HG03469 (cell line): ENCODE data around the gene HRH4.
A peak's percentile ranks its signal among the peaks of the same experiment; 100 is the strongest.

Experiments used
- ATAC-seq: cut with Tn5 transposase; IDR thresholded peaks from one replicate; pipeline ENCODE4 v1.9.1; 2021; ENCODE audit warnings: mild to moderate bottlenecking, moderate library complexity, moderate number of reproducible peaks; ENCODE audit not compliant: unreplicated experiment

The HRH4 gene

GRCh38 chr18:24462838-24463775 is 2.7 kb downstream of the HRH4 start:
- ATAC-seq, result no peak

- no peak for ATAC-seq
These were observed 5.0 kb downstream of the HRH4 start for GRCh38 chr18:24465486-24465885.

DNA sequence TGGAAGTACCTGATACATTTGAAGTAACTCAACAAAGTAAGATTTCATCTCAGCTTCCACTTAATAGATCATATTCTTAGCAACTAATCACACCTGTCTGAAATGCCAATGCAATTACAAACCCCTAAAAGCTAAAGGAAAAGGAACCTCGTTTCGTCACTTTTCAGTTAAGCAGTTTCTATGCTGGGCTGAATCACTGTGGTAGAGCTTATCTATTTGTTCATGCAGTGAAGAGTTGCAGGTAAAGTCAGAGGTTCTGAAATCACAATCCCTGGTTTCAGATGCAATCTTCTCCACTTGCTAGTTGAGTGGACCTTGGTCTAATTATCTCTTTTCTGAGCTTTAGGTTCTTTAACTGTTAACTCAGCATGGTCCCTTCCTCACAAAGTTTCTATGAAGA is 6.3 kb downstream of the HRH4 start:
- no peak for ATAC-seq

GRCh38 chr18:24470022-24470618 is 9.7 kb downstream of the HRH4 start:
- ATAC-seq, result no peak

DNA sequence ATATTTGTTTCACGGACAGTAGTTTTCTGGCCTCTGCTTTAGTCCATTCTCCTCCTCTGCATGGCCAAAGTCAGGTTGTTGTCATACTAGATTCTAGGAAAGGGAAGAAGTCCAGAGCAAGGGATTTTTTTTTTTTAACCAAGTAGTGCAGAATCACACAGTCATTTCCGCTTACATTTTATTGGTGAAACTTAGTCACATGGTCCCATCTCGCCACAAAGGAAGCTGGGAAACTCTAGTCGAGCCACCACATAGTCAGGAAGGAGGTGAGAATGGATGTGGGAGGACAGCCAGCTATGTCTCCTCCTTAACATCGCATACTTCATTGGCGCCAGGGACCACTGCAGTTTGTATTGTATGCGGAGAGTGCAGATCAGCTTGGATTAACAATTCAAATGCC is 10.4 kb downstream of the HRH4 start:
- no peak for ATAC-seq

DNA sequence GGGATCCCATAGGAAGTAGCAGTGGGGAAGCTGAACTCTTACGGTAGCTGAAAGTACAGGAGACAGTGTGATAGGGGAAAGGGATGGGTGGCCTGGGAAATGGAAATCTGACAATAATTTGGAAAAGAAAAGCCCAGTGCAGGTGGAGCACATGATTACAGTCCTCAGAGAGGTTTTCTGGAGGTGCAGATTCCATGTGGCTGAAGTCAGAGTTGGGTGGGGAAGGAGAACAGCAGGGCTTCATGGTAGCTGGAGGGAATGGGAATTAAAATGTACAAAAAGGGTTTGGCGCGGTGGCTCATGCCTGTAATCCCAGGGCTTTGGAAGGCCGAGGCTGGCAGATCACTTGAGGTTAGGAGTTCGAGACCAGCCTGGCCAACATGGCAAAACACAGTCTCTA is 12.2 kb downstream of the HRH4 start:
- no peak for ATAC-seq

GRCh38 chr18:24474406-24474805 is 14.0 kb downstream of the HRH4 start:
- no peak for ATAC-seq

- no peak for ATAC-seq
These were observed 15.6 kb downstream of the HRH4 start for GRCh38 chr18:24475926-24476589.

DNA sequence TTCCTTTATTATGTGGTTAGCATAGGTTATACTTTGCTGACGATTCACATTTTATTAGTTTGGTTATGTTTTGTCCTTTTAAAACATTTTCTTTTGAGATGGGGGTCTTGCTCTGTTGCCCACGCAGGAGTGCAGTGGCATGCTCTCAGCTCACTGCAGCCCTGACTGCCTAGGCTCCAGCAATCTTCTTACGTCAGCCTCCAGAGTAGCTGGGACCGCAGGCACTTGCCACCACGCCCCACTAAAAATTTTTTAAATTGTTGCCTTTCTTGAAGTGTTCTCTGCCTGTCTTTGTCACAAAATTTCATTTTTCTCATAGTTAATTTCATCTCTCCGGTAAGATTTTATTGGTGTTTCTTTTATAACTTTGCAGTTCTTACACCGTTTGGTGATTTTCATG is 18.9 kb downstream of the HRH4 start:
- no peak for ATAC-seq

GRCh38 chr18:24482821-24483220 is 22.4 kb downstream of the HRH4 start:
- ATAC-seq, result no peak

DNA sequence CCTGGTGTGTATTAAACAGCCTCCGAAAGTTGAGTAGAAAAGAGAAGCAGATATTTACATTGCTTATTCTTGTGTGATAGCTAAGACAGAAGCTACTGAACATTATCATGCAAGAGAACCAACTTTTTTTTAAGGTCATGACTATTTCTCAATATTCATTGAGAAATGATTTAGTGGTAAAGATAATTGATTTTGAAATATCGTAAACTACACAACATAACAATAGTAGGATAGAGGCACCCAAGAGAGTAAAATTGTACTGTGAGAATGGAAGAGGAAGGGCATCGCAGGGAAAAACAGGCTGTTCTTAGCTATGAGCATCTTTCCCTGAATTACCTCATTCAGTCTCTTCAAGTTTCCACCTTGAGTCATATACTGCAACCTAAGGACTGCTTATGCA is 25.2 kb downstream of the HRH4 start:
- no peak for ATAC-seq

GRCh38 chr18:24486684-24487083 is 26.2 kb downstream of the HRH4 start:
- no peak for ATAC-seq

- ATAC-seq, result no peak
These were observed 28.5 kb downstream of the HRH4 start for GRCh38 chr18:24488824-24489493.

DNA sequence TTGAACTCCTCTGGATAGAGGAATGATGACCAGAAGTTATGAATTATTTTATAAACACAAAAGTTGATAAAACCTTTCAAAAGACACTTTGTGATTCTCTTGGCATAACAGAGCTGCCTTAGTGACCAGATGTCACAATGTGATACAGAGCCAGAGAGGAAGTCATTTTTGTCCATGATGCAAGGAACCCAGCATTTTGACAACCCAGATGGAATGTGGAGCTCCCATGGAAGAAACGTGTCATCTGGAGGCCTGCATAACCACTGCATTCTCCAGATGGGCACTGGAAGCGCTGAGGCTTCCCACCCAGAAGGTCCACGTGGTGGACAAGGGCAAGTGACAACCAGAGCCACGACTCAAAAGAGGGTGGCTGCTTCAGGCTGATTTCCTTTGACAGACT is 30.1 kb downstream of the HRH4 start:
- ATAC-seq, result no peak

DNA sequence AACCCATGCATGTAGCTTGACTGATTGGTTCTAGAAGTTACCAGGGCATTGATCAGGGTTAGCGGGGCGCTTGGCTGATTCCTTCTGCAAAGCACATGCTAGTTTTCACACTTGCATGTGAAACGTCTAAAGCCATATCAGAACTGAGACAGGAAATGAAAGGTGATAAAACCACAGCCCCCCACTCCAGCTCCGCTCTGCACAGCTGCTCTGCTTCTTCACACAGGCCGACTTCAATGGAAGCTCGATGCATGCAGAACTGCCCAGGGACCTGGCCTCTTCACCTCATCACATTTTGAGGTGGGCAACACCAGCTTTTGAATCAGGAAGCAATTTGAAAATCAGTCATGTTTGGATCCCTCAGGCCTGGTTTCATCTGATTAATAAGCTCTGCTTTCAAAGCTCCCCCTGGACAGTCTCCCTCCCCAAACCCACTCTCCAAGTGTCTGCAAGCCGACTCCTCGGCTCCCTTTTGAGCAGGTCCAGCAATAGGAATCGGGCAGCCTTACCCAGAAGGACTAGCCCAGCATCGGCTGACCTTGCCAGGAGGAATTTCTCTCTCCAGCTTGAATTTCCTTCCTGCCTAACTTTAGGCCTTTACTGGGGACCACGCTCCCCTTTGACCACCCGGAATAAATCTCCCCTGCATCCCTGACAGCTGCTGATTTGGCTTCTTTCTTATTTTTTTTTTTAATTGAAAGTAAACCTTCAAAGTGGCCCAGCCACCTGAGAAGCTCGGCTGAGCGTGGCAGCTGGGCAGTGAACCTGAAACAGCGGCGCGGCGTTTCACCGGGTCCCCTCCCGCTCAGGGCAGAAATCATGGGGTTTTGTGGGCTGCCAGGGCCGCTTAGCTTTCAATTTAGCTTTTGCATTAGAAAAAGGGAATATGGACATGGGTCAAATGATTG is 31.7 kb downstream of the HRH4 start:
- ATAC-seq, result peak; percentile 74

GRCh38 chr18:24494586-24494985 is 34.1 kb downstream of the HRH4 start:
- no peak for ATAC-seq

- no peak for ATAC-seq
These were observed 36.8 kb downstream of the HRH4 start for GRCh38 chr18:24497031-24497754.

DNA sequence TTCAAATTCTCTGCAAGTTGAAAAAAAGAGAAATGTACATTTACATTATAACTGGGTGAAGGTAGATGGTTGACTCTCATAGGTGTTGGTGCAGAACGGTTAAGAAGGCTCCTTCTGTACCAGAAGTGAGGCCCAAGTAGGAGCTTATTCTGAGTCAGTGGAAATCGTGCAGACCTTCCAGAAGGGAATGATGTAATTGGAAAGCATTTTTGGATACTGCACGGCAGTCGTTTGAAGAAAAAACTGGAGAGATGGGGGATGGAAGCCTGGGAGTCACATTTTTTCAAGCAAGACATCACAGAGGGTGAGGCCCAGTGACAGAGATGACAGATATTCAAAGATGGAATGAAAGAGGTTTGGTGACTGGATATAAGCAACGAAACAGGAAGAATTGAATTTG is 39.4 kb downstream of the HRH4 start:
- no peak for ATAC-seq

DNA sequence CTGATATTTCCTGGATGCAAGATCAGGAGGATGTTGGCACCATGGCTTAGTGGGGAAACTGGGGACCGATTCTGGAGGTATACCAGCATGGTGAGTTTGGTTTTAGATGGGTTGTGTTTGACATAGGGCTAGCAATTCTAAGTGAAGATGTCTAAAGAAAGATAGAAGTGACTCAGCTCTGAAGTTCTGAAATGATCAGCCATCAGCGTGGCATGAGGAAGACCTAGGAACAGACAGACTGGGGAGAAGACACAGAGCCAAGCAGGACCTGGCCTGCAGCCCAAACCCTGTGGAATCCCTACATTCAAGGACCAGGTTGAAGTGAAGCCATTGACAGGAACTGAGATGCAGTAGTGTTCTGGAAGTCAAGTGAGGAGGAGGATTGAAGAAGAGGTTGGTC is 39.8 kb downstream of the HRH4 start:
- ATAC-seq, result no peak

GRCh38 chr18:24500766-24501165 is 40.3 kb downstream of the HRH4 start:
- ATAC-seq, result no peak
